Heart left ventricle (tissue), 16 donors: Measurements from ENCODE around the gene COG4. TPM values are rescaled to one million over a fixed set of nuclear protein-coding genes. Genes with fewer than 3 reads are reported as not detected.
A peak's percentile ranks its signal among the peaks of the same experiment; 100 is the strongest.

Experiments used
- ATAC-seq, 4 donors: fragments of 200-7000 bp; cut with Tn5 transposase; one replicate each; pipeline ENCODE4 v1.9.1; 2020 to 2022; ENCODE audit warnings: moderate library complexity in 4 of 4, mild to moderate bottlenecking in 3 of 4, moderate number of reproducible peaks in 1 of 4
- DNase-seq, 5 donors: peaks; one replicate each; pipeline ENCODE4 v3.0.0-alpha.2; 2020
- H3K27ac ChIP-seq, 12 donors: fragments of 200-600 bp; sonication (generic) in 4 of 12; one replicate each; pipeline versions ENCODE4 v1.5.0 to v1.8.0; 2016 to 2022; ENCODE audit warnings: mild to moderate bottlenecking in 2 of 12
- H3K27me3 ChIP-seq, 9 donors: fragments of 200-600 bp; sonication (generic) in 2 of 9; one replicate each; pipeline versions ENCODE4 v1.5.1 to v1.8.0; 2016 to 2022; ENCODE audit warnings: mild to moderate bottlenecking in 3 of 9
- H3K36me3 ChIP-seq, 9 donors: fragments of 200-600 bp; sonication (generic) in 2 of 9; one replicate each; pipeline versions ENCODE4 v1.5.0 to v1.8.0; 2018 to 2022; ENCODE audit warnings: mild to moderate bottlenecking in 2 of 9
- H3K4me1 ChIP-seq, 12 donors: fragments of 200-600 bp; sonication (generic) in 4 of 12; one replicate each; pipeline versions ENCODE4 v1.5.0 to v1.8.0; 2016 to 2022; ENCODE audit warnings: mild to moderate bottlenecking in 3 of 12
- H3K4me3 ChIP-seq, 12 donors: fragments of 200-600 bp; sonication (generic) in 4 of 12; one replicate each; pipeline versions ENCODE4 v1.5.0 to v1.8.0; 2017 to 2022; ENCODE audit warnings: mild to moderate bottlenecking in 9 of 12, moderate library complexity in 4 of 12
- H3K9me3 ChIP-seq, 12 donors: fragments of 200-600 bp; sonication (generic) in 4 of 12; one replicate each; pipeline versions ENCODE4 v1.5.0 to v1.8.0; 2016 to 2022; ENCODE audit warnings: mild to moderate bottlenecking in 1 of 12
- CTCF ChIP-seq, 12 donors: fragments of 200-600 bp; sonication (generic) in 4 of 12; IDR thresholded peaks; one replicate each; pipeline versions ENCODE4 v1.5.0 to v1.8.0; 2018 to 2022; ENCODE audit warnings: antibody characterized with exemption in 12 of 12, mild to moderate bottlenecking in 5 of 12
- POLR2A ChIP-seq, 2 donors: fragments of 450-650 bp; IDR thresholded peaks; one replicate each; pipeline ENCODE4 v1.6.1; 2017; ENCODE audit warnings: antibody characterized with exemption in 2 of 2, mild to moderate bottlenecking in 2 of 2, moderate library complexity in 2 of 2
- WGBS, 4 donors: extraction: QIAGEN DNeasy Blood & Tissue Kit in 2 of 4; methylation state at CpG; one replicate each; pipeline versions ENCODE4 v1.1.5 to v1.1.7; 2013 to 2018; 5-methylcytosine and 5-hydroxymethylcytosine counted together
- intact Hi-C, 10 donors: fragments of 100-400 bp; cut with DNase I; formaldehyde crosslinking; loops; one replicate each; pipeline versions ENCODE4 v1.11.1 to v1.14.2; 2022
- polyA plus RNA-seq, 2 donors: library from polyadenylated mRNA; stranded (reverse); fragments of 200-250 nt; gene quantifications; one replicate each; pipeline ENCODE4 v1.2.3, GENCODE V29; 2013
- total RNA-seq, 9 donors: library from RNA; depleted of rRNA in 2 of 9; stranded (reverse); fragments of >200 nt in 2 of 9; fragmentation: NEBNext Ultra II Directional in 3 of 9; extraction: Animal tissue kit (Norgen Biotek cat#: 25700) in 3 of 9; gene quantifications; one replicate each; pipeline versions ENCODE4 v1.1.0 to v1.2.4, GENCODE V29; 2016 to 2023
- donor health status: ischemic (EF 13 %, LVEDD 7.1; RV severe dilation, severe dysfunction).
- donor health status: healthy with polysubstance abuse.
- donor health status: DM: no; HTN: yes; CAD: no.
- donor health status: DM: no; HTN: no; CAD: no.
- donor health status: ischemic (EF 25% LVEDD 6.9; RV normal size, moderate dysfunction).
- donor health status: ischemic (EF 25% LVEDD 5.7; RV mildly dilated, moderate dysfunction).
- donor health status: healthy.
- donor health status: DM: yes; HTN: yes; CAD: no.
- donor health status: ischemic (EF 35%, LVEDD 5.7; RV mildly dilated, moderate dysfunction).
- donor health status: nonischemic (EF 11% LVEDD 7.7; RV severe dilation, severe dysfunction).
- donor health status: DM: yes; HTN: yes; CAD: no.
- donor health status: PGD.
- donor health status: ischemic (EF 29% LVEDD 5.4; RV normal size, mild dysfunction).
- donor health status: nonischemic (EF 23%, LVEDD 6.1; RV moderate dilation, normal function).

Gene COG4
- total and polyA plus RNA-seq, 11 donors: 30.7 to 45.7 (median 39.8) TPM

GRCh38 chr16:70571623-70572022 is 48.3 kb upstream of the COG4 start:
- no peak overlapping the region for H3K4me3 ChIP-seq
- intact Hi-C loops: loop anchor here in 4 of 10 donors (5.0 to 10.0 kb wide), 4 partner anchors 34 to 76 kb away; partner anchors contain the start of gene IL34 (in 3 of the 4)
- TF ChIP-seq CTCF (IDR thresholded peaks at IDR 0.05) (no peak), POLR2A (IDR thresholded peaks at IDR 0.05) (no peak)
- H3K27ac ChIP-seq: peak overlapping the region in 9 of 12 donors; percentile 55 to 84 (median 65)
- H3K27me3 ChIP-seq: no peaks in the 10 kb centered on the region
- peaks cover 0 to 55% (median 41%) of the 10 kb centered on the region in 12 donors for H3K4me1 ChIP-seq
- 63 to 87% (median 69%) methylated on average over 8 of the region's 8 CpGs for WGBS, 4 donors
- H3K9me3 ChIP-seq: no peaks in the 10 kb centered on the region
- no peak for ATAC-seq
- peaks cover 0 to 86% (median 64%) of the 10 kb centered on the region in 9 donors for H3K36me3 ChIP-seq
- DNase-seq: no peak

- 86 to 90% (median 88%) methylated on average over 10 of the region's 10 CpGs for WGBS, 4 donors
- no peak for TF ChIP-seq POLR2A (IDR thresholded peaks at IDR 0.05)
- no peak for TF ChIP-seq CTCF (IDR thresholded peaks at IDR 0.05)
- H3K4me1 ChIP-seq: peaks cover 0 to 49% (median 36%) of the 10 kb centered on the region in 12 donors
- DNase-seq (no peak), ATAC-seq (no peak)
- intact Hi-C loops: loop anchor here in 4 of 10 donors (5.0 to 10.0 kb wide), 4 partner anchors 34 to 76 kb away; partner anchors contain the start of gene IL34 (in 3 of the 4)
- no peak overlapping the region for H3K4me3 ChIP-seq
- H3K36me3 ChIP-seq: peaks cover 0 to 92% (median 70%) of the 10 kb centered on the region in 9 donors
- H3K27me3 ChIP-seq: no peaks in the 10 kb centered on the region
- no peaks in the 10 kb centered on the region for H3K9me3 ChIP-seq
- peak overlapping the region in 2 of 12 donors; percentile 76 to 84 for H3K27ac ChIP-seq
Observed at GRCh38 chr16:70570967-70571570, 47.7 kb upstream of the COG4 start.

- Histone ChIP-seq H3K36me3 (peaks cover 0 to 99% (median 83%) of the 10 kb centered on the region in 9 donors), H3K27ac (no peak overlapping the region), H3K27me3 (no peaks in the 10 kb centered on the region), H3K4me3 (no peak overlapping the region), H3K9me3 (no peaks in the 10 kb centered on the region), H3K4me1 (peaks cover 0 to 39% (median 33%) of the 10 kb centered on the region in 12 donors)
- intact Hi-C loops: loop anchor here in 4 of 10 donors (5.0 to 10.0 kb wide), 4 partner anchors 32 to 78 kb away; partner anchors contain the start of gene IL34 (in 3 of the 4)
- no peak for TF ChIP-seq POLR2A (IDR thresholded peaks at IDR 0.05)
- TF ChIP-seq CTCF (IDR thresholded peaks at IDR 0.05): no peak
- 91 to 94% (median 92%) methylated on average over 6 of the region's 6 CpGs for WGBS, 4 donors
- no peak for ATAC-seq
- DNase-seq: no peak
Observed at GRCh38 chr16:70569752-70570151, 46.4 kb upstream of the COG4 start.

- H3K9me3 ChIP-seq: no peaks in the 10 kb centered on the region
- no peak overlapping the region for H3K27ac ChIP-seq
- no peak overlapping the region for H3K4me3 ChIP-seq
- TF ChIP-seq CTCF (IDR thresholded peaks at IDR 0.05): no peak
- no peak for TF ChIP-seq POLR2A (IDR thresholded peaks at IDR 0.05)
- H3K36me3 ChIP-seq: peaks cover 0 to 100% (median 93%) of the 10 kb centered on the region in 9 donors
- intact Hi-C loops: no loop called here
- H3K27me3 ChIP-seq: no peaks in the 10 kb centered on the region
- no peak for DNase-seq
- WGBS, 4 donors: 77 to 84% (median 82%) methylated on average over 5 of the region's 5 CpGs
- ATAC-seq: no peak
- peaks cover 0 to 28% (median 24%) of the 10 kb centered on the region in 12 donors for H3K4me1 ChIP-seq
Observed at GRCh38 chr16:70568601-70569237, 45.4 kb upstream of the COG4 start.
